HG03520 (cell line): Measurements from ENCODE around the gene GPANK1.
"Not testable (repeated sequence)": the region's sequence is repeated elsewhere in the genome, so short reads cannot be mapped to it uniquely, and the experiment has no call there.

ENCODE experiments used
- ATAC-seq: cut with Tn5 transposase; IDR thresholded peaks from one replicate; pipeline ENCODE4 v1.9.1; 2021; ENCODE audit warnings: mild to moderate bottlenecking, moderate library complexity; ENCODE audit not compliant: unreplicated experiment

Gene GPANK1

DNA sequence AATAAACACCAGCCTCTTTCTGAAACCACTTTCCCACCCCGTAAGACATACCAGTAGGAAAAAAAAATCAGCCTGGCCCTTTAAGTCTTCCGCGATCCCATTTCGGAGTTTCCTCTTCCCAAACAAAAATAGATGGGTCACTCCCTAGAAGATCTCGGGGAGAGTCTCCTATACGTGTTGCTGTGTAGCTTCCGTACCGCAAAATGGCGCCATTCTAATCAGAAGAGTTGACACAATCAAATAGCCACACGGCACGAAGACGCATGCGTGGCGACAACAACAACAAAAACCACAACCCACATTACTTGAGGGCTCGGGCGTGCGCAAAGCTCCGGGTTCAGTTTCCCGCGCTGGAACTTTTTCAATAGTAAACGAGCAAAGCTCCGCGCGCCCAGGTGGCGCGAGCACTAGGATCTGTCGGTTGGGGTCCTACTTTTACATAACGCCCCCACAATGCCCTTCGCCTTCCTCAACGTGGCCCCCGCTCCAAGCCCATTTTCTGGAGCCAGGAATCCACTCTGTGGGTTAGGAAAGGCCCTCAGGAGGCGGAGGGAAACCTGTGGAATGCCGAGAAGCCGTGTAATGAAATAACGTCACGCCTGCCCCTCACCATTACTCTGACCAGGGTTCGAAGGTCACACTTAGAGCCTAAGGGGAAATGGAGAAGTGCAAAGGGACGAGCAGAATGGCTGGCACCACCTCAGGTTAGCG is at the start of gene GPANK1:
Gene GPANK1 (minus strand): TSS at position 208 of the 711 bp plus-strand sequence. CDS start 519 bp downstream, outside the sequence.
- peak; percentile 28 for ATAC-seq

DNA sequence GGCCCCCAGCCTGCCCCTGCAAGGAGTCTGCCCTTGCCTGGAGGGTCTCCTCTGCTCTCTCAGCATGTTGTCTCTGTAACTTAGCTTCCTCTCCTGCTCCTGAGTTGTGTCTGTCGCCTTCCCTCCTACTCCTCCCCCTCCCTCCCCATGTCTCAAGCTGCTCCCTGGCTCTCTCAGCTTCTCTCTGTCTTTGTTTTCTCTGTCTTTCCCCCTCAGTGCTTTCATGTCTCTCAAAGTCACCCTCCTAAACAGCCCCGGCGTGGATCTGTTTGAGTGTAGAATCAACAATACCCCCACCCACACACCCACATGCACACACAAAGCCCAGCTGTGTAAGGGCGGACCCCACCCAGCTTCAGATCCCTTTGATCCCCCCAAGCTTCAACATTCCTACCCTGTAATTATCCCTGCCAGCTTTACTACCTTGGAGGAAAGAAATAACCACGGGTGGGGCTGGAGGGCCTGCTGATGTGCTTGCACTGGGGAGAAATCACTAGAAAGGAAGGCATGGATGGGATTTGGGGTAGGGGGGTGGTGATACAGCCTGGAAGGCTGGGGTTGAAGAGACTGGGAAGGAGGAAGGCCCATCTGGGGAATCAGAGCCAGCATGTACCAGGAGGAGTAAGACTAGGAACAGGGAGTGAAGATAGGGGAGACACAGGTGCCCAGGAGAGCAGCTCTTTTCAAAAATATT is 49.3 kb upstream of the GPANK1 start:
- no peak for ATAC-seq

DNA sequence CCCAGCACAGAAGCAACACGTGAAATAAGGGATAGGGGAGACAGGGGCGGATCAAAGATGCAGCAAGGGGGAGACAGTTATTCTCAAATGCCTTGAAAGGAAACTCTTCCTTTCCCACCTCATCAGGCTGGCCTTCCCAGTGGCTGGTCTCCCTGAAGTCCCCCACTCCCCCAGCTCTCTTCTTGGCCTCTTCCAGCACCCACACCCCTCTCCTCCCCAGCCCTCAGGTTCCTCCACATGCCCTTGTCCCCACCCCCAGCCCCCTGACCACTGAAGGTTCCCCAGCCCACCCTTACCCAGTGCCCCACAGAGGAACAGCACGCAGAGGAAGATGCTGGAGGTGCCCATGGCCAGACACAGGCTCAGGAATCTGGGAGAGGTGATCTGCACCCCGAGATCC is 48.7 kb upstream of the GPANK1 start:
- ATAC-seq, result no peak

DNA sequence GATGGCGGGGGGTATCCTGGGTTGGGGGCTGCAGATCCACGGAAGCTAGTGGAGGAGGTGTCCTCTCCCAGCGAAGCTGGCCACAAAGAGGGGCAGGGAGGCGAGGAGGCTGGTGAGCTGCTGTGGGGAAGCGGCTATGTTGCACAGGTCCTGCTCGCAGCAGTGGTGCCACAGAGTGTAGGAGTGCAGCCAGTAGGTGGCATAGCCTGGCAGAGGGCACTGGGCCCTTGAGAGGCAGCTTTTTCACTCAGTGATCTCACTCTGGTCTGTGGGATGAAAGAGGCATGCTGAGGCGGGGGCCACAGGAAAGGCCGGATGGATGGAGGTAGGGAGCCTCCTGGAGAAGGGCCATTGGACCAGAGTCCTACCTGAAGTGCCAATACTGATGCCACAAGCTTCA is 47.5 kb upstream of the GPANK1 start:
- ATAC-seq, result no peak

- no peak for ATAC-seq
These were observed 46.4 kb upstream of the GPANK1 start for GRCh38 chr6:31711233-31711632.

GRCh38 chr6:31710523-31711219 is 45.9 kb upstream of the GPANK1 start:
- ATAC-seq, result no peak

- not testable (repeated sequence) for ATAC-seq
These were observed 44.4 kb upstream of the GPANK1 start for GRCh38 chr6:31709157-31709556.

- no peak for ATAC-seq
These were observed 43.4 kb upstream of the GPANK1 start for GRCh38 chr6:31708224-31708623.

DNA sequence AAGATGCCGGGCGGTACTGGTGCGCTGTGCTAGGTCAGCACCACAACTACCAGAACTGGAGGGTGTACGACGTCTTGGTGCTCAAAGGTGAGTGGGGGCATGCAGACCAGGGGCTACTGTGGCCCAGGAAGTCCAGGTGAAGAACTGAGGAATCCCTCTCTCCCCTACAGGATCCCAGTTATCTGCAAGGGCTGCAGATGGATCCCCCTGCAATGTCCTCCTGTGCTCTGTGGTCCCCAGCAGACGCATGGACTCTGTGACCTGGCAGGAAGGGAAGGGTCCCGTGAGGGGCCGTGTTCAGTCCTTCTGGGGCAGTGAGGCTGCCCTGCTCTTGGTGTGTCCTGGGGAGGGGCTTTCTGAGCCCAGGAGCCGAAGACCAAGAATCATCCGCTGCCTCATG is 42.9 kb upstream of the GPANK1 start:
- ATAC-seq, result no peak

- ATAC-seq, result no peak
These were observed 41.8 kb upstream of the GPANK1 start, which contains the start of gene LY6G6F for GRCh38 chr6:31706599-31706998. Gene LY6G6F, plus strand, starts transcription at chr6:31706866. Its CDS starts 41 bp downstream, at chr6:31706907.

DNA sequence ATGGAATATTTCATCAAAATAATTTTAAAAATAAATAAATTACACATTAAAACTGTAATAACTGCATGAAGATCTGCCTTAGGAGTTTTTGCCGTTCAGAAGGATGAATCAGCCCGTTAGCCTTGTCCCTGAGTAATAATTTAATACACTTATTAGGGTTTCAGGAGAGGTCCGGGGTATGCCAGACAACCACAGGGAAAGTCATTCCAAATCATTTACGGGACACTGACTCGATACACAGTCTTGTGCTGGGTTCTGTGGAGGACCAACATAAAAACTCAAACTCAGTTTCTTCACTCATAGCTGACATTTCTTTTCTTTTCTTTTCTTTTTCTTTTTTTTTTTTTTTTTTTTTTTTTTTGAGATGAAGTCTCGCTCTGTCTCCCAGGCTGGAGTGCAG is 41.1 kb upstream of the GPANK1 start:
- no peak for ATAC-seq

- ATAC-seq, result peak; percentile 79
These were observed 38.3 kb upstream of the GPANK1 start, which contains the start of gene ABHD16A for GRCh38 chr6:31702819-31703716. Gene ABHD16A, minus strand, starts transcription at chr6:31703324. Its CDS starts 43 bp downstream, at chr6:31703281.

DNA sequence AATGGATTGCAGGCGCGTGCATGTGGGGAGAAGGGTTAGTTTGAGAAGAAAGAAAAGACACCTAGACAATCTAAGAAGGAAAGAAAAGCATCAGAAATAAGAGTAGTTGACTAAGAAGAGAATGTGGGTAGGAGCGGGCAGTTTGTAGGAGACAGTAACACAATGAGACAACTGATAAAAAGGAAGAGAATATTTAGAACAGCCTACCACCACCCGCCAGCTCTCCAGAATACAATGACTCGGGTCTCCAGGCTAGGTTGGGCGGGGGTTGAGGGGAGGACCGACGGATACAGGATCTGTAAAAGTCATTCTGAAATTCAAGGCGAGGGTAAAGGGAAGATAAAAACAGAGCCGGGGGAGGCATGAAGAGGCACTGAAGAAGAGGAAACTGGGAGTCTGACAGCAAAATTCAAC is 37.6 kb upstream of the GPANK1 start:
- ATAC-seq, result no peak

- ATAC-seq, result no peak
These were observed 37.0 kb upstream of the GPANK1 start for GRCh38 chr6:31701666-31702404.

DNA sequence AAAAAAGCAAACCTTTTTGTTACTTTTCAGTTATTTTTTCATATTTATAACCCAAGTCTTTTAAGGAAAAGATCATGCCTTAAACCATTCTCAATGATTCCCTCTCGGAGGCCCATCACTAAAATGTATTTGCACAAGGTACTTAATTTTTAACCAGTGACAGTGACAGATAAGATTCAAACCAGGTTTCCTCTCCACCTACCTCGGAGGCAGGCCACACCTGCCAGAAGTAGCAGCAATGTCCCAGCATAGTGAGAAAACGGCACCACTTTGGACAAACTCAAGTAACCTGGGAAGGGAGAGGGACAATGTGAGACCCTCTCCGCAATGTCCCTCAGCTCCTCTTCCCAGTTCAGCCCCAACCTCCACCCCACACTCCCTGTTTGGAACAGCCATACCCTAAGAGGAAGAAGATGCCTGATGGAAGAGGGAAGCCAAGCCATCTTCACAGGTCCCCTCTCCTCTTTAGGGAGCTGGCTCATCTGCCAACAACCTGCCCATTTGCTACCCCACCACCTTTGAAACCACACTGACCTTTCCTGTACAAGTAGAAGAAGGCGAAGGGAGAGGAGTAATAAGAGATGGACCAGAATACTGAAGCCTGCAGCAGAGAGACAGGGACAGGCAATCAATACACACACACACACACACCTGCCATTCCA is 36.1 kb upstream of the GPANK1 start:
- no peak for ATAC-seq

DNA sequence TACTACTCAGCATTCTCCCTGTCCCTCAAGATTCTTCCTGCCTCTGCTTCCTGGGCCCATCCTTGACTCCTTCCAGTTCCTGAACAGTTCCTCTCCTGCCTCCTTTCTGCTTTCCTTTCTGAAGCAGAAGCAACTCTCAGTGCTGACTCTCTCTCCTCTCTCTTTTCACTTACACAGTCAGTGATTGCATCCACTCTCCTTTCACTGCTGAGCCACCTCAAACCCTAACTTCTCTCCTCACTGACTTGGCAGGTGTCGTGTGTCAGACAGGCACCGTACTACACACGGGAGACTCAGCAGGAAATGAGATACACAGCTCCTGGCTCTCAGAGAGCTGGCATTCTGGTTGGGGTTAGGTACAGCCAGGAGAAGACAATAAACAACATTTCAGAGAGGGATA is 32.8 kb upstream of the GPANK1 start:
- ATAC-seq, result no peak

DNA sequence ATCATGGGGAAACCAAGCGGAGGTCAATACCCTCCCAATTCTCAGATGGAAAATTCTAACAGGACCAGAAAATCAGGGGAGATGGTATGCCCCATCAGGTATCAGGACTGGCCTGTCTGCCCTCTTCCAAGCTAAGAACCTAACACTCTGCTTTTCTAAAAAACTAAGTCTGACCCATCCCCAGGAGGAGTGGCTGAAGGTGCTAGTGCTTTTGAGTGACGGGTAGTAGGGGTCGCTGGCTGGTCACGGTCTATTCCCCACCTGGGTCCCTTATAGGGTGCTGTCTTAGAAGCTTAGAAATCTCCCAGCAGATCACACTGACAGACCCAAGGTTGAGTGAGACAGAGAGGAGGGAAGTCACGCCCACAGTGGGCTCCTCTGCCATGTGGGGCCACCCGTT is 28.7 kb upstream of the GPANK1 start:
- ATAC-seq, result no peak

DNA sequence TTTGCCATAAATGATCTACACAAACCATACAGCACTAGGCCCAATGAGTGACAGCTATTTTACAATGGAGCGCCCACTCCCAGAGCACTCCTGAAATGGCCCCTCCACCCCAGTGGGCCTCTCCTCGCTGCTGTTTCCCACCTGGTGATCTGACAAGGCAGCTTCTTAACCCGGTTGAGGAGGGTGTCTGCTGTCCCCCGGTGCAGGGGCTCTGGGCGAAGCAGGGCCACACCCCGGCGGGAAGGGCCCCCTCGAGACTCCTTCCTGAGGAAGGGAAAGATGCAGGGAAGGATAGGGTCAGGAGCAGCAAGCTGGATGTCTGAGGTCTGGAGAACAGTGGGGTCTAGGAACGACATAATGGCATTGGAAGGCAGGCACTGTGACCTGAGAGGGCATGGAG is 28.1 kb upstream of the GPANK1 start:
- no peak for ATAC-seq

GRCh38 chr6:31692353-31692752 is 27.6 kb upstream of the GPANK1 start:
- no peak for ATAC-seq
